NCI-H69 (cell line): ENCODE measurements around the gene DNMT1.

Experiments used
- DNase-seq: peaks from one replicate; lab custom pipeline; 2025; lab: John Stamatoyannopoulos, UW

Gene DNMT1

GRCh38 chr19:10138879-10139795, 55.6 kb downstream of the DNMT1 start:
- no peak for DNase-seq

- no peak for DNase-seq
These were observed 56.7 kb downstream of the DNMT1 start for GRCh38 chr19:10137751-10138682.

- no peak for DNase-seq
These were observed 57.8 kb downstream of the DNMT1 start for GRCh38 chr19:10136936-10137335.

DNA sequence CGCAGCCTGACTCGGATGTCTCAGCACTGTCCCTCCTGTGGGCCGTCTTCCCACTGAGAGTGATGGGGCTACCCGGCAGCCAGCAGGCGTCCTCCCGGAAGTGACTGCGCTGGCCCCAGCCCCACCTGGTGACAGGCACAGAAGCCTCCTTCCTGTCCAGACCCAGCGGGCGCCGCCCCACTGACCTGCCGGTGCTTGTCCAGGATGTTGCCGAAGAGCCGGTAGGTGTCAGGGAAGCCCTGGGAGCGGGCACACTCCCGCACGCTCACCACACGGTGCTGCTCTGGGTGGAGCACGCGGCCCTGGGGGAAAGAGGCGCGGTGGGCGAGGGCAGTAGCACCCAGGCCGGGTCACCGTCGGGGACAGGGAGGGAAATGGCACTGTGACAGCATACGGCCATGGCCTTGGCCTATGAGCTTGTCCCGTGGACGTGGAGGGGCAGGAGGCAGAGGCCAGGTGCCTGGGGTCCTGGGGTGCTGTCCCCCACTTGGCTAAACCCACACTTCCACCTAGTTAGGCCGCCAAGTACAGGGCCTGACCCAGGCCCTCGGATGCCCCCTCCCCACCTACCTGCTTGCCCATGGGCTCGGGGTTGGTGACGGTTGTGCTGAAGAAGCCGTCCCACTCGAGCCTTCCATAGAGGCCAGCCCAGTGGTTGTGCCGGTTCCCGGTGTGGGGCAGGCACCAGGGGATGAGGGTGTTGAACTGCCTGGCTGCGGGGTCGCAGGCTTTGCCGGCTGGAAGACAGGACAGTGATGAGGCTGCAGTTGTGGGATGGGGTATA, 59.0 kb downstream of the DNMT1 start:
- no peak for DNase-seq

- no peak for DNase-seq
These were observed 60.7 kb downstream of the DNMT1 start for GRCh38 chr19:10134040-10134439.

- DNase-seq: no peak
These were observed 61.2 kb downstream of the DNMT1 start for GRCh38 chr19:10133596-10133995.

GRCh38 chr19:10132905-10133304, 61.8 kb downstream of the DNMT1 start:
- DNase-seq: no peak

GRCh38 chr19:10126213-10126639, 68.5 kb downstream of the DNMT1 start:
- DNase-seq: no peak

DNA sequence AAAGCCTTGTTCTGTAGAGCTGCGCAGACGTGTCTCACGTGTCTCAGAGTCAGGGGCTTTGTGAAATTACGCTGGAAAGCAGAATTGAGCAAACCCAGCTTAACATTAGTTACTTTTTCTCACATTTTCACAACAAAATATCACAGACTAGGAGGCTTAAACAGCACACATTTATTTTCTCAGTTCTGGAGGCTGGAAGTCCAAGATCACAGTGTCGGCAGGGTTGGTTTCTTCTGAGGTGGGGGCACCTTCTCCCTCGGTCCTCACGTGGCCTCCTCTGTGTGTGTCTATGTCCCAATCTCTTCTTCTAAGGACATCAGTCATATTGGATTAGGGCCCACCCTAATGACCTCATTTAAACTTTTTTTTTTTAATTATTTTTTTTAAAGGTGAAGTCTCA, 70.3 kb downstream of the DNMT1 start:
- no peak for DNase-seq

DNA sequence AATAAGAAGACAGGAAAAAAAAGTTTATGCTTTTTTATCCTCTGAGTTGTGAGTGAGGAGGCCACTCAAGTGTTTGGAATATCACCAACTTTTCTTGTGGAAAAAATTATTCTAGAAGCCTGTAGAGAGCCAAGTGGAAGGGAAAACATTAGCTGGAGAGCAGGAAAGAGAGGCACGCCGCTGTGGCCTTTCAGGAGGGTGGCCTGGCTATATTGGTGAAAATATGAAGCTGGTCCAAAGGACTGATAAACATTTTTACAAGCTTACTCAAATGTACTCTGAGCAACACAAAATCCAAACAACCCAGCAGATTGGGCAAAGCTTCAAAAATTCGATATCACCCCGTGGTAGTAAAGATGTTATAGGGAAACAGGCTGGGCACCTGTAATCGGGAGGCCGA, 72.7 kb downstream of the DNMT1 start:
- DNase-seq: no peak

DNA sequence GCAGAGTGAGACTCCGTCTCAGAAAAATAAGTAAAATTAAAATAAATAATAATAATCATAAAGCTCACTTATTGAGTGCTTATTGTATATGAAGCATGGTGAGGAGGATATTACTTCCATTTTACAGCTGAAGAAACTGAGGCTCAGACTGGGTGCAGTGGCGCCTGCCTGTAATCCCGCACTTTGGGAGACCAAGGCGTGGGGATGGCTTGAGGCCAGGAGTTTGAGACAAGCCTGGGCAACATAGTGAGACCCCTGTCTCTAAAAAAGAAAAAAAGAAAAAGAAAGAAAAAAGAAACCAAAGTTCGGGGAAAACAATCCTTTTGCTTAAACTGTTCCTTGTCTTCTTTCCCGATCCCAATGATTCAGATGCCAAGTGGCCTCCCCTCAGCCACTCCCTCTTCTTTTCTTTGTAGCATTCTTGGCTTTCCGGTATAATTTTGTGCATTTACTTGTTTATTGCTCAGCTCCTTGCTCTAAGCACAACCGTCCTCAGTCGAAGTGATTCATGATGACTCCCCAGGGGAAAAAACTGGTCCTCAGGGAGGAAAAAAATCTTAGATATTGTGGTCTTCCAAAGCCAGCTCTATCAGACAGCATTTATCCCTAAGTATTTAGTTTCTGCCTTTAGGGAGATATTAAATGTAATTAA, 74.1 kb downstream of the DNMT1 start:
- DNase-seq: no peak

GRCh38 chr19:10118960-10119359, 75.8 kb downstream of the DNMT1 start:
- DNase-seq: no peak

GRCh38 chr19:10116866-10117616, 77.7 kb downstream of the DNMT1 start:
- DNase-seq: no peak

DNA sequence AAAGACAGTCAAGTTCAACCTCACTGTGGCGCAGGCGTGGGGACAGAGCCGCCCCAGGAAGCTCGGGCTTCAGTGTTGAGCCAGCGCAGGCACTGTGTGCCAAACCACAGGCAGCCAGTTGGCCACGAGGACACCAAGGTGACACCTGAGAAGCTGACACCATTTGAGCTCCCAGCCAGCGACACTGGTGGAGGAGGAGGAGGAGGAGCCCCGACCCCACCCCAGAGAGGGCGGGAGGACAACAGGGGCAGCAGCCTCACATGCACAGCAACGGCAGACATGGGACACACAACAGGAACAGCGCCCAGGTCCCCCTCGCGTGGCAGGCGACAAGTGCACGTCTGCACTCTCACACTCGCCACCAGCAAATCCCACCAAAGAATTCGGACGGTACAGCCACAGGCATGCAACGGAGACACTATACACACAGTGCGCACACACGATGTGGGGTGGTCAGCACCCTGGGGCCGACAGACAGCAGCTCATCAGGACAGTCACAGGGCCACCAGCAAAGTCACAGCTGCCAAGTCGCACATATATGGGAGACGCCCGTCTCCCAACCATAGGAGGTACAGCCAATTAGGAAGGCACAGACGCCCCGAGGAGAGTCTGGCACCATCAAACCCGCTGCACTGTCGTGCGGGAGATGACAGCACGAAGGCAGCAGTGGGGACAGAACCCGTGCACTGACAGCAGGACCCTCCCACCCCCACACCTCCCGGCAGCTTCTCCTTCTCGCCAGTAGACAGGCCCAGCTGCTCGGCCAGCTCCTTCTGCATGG, 78.5 kb downstream of the DNMT1 start:
- DNase-seq: no peak

- DNase-seq: no peak
These were observed 79.2 kb downstream of the DNMT1 start for GRCh38 chr19:10115392-10116084.

DNA sequence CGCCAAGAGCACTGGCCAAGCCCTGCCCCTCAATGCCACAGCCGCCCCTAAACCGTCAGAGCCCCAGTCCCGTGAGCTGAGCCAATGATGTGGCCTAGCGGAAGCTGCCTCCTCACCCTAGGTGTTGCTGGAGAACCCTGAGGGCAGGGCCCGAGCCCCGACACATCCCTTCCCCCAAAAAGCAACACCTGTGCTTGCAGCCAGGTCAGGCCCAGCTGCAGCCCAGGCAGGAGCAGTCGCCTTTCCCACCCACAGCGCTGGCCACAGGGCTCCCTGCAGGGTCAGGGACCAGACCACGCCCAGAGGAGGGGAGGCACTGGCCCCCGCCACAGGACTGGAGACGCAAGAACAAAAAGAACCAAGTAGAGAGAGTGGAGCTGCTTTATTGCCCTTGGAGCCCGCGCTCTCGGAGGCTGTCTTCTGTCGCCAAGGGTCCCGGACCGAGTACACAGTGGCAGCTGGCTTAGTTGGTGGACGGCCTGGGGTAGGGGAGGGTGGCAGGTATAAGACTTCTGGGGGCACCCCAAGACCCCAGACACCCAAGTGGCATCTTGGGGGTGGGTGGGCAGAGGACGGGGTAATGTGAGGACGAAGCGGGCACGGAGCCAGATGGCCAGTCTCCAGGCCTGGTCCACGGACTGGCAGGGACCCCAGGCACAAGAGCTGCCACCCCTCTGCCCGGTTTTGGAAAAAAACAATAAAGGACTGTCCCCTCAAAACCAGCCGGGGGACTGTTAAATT, 79.9 kb downstream of the DNMT1 start:
- peak; percentile 31 for DNase-seq

DNA sequence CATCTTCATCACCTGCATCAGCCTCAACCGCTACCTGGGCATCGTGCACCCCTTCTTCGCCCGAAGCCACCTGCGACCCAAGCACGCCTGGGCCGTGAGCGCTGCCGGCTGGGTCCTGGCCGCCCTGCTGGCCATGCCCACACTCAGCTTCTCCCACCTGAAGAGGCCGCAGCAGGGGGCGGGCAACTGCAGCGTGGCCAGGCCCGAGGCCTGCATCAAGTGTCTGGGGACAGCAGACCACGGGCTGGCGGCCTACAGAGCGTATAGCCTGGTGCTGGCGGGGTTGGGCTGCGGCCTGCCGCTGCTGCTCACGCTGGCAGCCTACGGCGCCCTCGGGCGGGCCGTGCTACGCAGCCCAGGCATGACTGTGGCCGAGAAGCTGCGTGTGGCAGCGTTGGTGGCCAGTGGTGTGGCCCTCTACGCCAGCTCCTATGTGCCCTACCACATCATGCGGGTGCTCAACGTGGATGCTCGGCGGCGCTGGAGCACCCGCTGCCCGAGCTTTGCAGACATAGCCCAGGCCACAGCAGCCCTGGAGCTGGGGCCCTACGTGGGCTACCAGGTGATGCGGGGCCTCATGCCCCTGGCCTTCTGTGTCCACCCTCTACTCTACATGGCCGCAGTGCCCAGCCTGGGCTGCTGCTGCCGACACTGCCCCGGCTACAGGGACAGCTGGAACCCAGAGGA, 80.6 kb downstream of the DNMT1 start:
- peak; percentile 18 for DNase-seq

- DNase-seq: peak; percentile 31
These were observed 81.2 kb downstream of the DNMT1 start for GRCh38 chr19:10113592-10113963.
